Hypothalamus (tissue), 51 donors: ENCODE results near the gene KLHL10.
"Not testable (repeated sequence)": the region's sequence is repeated elsewhere in the genome, so short reads cannot be mapped to it uniquely, and the experiment has no call there.

Experiments used
- DNase-seq, 51 donors: peaks; one replicate each; lab custom pipeline; 2025; lab: John Stamatoyannopoulos, UW

The KLHL10 gene

DNA sequence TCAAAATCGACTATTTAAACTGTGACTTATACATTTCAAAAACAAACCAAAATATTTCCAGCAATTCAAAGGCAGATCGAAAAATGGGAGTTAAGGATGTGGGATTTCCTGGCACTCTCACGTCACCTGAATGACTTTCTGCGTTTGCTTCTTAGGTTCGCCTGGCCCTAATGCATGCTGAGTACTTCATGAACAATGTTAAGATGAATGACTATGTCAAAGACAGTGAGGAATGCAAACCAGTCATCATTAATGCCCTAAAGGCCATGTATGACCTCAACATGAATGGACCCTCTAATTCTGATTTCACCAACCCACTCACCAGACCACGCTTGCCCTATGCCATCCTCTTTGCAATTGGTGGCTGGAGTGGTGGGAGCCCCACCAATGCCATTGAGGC is 7.3 kb downstream of the KLHL10 start:
- DNase-seq = no peak

DNA sequence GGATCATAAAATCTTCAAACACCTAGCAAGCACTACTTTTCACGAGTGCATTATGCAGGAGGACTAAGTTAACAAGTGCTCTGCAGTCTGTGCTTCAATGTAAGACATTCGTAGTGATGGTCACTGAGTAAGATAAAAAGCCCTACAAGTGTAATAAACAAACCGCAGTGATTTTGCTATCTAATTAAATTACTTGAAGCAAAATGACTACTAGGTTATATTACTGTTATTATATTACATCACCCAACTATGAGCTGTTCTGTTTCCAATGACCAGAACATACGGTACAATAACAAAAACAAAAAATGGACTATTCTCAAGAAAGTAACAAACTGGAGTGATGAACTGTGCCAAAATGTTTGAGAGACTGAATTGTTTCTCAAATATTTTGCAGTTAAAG is 11.2 kb downstream of the KLHL10 start:
- DNase-seq = no peak

DNA sequence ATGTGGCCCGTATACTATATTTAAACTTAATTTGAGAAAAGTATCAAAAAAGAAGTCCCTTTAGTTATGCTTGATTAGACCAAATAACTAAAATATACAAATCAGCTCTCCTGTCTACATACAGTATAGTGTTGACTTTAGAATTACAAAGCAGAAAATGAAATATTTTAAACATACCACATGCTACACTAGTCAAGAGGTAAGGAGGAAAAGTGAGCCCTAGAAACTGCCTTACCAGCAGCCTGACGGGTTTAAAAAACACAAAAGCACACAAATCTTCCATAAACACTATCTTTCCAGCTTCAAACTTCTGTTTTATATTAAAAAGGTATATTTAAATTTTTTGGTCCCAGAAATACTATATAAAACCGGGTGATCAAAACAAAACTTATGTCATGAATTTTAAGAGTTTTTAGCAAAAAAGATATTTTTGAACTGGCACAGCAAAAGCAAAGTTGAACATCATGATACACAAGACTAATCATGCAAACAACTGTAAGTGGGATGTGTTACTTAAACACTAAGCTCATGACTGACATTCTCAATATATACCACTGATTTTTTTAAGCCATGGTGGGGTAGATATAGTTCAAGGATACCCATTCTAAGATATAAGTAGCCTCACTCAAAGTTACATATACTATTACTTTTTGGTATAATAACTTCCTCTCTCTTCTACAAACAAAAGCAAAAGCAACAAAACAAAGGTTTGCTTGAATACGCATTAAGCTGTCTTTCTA is 11.8 kb downstream of the KLHL10 start:
- no peak for DNase-seq

DNA sequence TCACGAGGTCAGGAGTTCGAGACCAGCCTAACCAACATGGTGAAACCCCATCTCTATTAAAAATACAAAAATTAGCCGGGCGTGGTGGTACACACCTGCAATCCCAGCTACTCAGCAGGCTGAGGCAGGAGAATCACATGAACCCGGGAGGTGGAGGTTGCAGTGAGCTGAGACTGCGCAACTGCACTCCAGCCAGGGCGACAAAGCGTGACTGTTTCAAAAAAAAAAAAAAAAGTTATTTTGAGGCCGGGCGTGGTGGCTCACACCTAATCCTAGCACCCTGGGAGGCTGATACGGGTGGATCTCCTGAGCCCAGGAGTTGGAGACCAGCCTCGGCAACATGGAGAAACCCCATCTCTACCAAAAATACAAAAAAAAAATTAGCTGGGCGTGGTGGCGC is 13.8 kb downstream of the KLHL10 start:
- not testable (repeated sequence) for DNase-seq

DNA sequence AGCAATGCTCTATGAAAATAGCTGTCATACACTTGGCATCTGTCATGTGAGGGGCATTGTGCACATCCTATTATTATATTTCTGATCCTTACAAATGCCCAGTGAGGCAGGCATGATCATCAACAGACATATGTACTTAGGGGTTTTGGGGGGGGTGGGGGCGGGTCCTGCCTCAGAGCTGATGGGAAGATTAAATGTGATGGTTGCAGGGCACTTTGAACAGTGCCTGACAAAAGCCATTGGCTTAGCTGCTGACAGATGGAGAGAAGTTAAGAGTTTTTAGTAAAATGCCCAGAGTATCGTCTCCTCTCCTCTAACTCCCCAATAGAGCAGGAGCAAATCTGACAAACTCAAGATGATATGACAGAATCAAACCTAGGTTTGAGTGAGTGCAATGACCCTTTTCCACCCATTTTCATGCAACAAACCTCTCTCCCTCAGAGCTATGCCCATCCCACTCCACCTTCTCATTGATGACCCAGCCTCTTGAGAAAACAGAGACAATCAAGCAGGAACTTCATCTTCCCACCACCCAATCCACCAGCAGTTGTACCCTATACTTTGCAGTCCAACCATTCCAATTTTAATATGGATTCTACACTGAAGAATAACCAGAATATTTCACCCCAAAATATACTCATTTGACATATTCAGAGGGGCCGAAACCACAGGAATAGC is 22.8 kb downstream of the KLHL10 start:
- no peak for DNase-seq

DNA sequence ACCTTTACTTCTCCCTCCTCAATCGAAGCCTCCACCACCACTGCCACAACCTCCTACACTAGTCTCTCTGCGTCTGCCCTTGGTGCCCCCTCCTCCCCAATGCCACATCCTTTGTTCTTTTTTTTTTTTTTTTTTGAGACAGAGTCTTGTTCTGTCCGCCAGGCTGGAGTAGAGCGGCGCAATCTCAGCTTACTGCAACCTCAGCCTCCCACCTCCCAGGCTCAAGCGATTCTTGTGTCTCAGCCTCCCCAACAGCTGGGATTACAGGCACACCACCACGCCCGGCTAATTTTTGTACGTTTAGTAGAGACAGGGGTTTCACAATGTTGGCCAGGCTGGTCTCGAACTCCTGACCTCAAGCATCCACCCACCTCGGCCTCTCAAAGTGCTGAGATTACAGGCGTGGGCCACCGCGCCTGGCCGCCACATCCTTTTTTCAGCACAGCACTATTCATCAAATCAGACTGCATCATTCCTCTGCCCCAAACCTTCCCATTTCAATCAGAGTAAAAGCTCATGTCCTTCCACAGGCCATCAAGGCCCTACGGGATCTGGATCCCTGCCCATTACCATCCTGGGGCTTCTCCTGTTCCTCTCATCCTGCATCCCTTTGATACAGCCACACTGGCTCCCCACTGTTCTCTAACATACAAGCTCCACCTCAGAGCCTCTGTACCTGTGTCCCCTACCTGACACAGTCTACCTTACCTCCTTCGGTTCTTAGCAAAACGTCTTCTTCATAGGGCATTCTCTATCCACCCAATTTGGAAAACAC is 25.6 kb downstream of the KLHL10 start:
- DNase-seq = peak in 1 of 51 donors; percentile 32

DNA sequence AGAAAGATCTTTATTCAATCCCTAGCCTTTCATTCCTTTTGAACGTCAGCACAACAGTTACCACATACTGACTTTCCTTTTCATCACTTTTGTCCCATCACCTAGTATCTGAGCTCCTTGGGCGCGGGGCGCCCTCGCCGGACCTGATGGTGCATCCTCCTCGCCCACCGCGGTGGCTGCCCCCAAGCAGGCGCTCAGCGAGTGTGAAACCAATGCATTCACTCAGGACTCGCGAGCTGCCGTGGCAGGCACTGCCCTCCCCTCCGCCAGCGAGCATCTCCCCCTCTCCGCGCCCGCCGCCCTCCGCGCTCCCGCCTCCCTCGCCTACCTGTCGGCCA is 26.8 kb downstream of the KLHL10 start:
- peak in 12 of 51 donors; percentile 22 to 82 (median 56) for DNase-seq

DNA sequence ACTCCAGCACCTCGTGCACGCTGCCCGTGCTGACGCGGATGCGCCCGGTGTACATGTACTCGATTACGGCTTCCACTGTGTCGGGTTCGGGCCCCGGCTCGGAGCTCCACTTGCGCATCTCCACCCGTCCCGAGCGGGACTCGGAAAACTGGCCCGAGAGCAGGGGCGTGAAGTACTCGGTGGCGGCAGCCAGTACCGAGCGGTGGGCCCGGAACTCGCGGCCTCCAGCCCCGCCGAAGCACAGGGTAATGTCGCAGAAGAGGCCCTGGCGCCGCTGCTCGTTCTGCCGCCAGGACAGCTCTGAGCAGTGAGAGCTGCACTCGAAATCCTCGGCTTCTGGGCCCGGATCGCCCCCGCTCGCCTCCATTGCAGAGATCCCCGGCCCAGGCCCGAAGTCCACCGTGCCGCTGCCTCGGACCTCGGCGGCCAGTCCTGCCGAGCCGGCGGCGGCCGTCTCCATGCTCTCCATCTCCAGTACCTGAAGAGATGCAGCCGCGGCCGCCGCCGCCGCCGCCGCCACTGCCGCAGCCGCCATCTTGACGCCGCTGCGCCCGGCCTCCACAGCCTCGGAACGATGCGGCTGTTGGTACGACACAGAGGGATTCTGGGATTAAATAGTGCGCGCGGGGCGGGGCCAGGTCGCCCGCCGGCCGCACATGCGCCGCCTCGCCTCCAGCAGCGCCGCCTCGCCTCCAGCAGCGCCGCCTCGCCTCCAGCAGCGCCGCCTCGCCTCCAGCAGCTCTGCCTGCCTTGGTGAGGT is 27.4 kb downstream of the KLHL10 start, which contains the start of gene KLHL11:
Gene KLHL11 (minus strand): TSS at position 588 of the 760 bp plus-strand sequence. CDS start 53 bp downstream, at position 535.
- DNase-seq = peak; percentile 32 to 93 (median 80)

DNA sequence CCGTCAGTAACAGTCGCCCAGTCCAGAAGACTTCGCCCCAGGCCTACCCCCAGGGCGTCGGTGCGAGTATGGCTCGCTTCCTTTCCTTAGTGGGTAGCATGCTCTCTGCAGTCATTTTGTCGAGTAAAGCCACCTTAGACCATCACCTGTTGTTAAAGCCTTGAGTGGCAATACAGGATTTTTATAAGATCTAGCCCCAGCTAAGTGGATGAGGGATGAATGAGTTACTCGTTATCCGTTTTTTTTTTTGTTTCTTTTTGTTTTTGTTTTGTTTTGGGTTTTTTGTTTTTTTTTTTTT is 27.9 kb downstream of the KLHL10 start:
- DNase-seq = no peak

DNA sequence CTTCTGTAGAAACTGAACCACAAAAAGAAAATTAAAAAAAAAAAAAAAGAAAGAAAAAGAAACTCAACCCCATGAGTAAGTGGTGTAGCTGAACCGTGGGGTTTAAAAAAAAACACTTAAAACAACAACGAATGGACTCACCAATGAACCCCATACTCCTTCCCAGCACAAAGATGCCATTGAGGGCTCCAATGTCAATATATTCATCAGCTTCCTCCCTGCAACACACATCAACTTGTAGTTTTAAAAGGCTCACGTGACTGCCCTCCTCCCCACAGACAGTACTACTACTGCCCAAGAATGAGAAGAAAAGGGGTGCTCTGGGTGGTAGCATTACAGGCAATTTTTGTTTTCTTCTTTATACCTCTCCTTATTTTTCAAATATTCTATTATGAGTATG is 30.9 kb downstream of the KLHL10 start:
- DNase-seq = no peak

DNA sequence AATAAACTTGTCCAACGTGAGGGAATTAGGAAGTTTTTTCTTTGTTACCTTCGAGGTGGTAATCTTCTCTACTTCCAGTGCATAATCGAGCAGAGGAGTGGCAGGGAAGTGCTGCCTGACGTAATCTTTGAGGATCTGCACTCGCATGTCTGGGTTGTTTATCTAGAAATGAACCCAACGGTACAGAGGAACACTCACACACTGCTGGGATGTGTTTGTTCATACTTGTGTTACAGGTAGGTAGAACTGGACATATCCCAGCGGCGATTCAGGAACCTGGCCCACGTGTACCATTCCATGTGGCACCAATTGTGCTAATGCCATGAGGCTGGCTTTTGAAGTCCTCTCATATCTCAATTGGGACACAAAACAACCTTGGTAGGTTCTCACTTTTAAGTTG is 31.8 kb downstream of the KLHL10 start:
- DNase-seq = no peak

DNA sequence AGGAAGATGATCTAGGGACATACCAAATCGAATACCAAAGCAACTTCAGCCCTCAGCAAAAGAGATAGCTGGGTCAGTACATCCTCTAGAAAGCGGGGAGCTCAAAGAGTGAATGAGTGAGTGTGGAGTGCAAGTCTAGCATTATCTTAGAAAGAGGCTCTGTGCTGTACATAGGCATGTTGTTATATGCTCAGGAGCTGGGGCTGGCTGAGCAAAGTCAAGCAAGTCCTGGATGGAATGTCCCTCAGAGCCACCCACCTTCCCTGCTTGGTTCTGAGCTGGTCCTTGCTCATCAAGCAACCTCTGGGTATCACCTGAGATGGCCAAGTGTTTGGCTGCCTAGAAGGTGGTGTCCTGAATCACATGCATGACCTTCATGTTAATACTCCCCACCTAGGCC is 32.5 kb downstream of the KLHL10 start:
- DNase-seq = no peak

DNA sequence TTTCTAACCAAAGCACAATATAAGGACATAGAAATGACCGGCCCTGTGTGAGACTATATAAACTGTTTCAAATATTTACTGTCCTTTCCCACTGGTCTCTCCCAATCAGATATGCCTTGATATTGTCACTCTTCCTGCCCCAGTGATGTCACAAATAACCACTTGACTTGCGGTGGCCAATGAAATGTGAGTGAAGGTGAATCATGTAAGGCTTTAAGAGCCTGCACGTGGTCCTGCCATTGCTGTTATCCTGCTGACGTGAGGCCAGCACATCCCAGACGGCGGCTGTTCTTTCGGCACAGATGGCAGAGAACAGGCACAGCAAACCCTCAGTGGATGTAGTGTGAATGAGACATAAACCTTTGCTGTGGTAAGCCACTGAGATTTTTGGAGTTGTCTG is 33.0 kb downstream of the KLHL10 start:
- peak in 1 of 51 donors; percentile 12 for DNase-seq

DNA sequence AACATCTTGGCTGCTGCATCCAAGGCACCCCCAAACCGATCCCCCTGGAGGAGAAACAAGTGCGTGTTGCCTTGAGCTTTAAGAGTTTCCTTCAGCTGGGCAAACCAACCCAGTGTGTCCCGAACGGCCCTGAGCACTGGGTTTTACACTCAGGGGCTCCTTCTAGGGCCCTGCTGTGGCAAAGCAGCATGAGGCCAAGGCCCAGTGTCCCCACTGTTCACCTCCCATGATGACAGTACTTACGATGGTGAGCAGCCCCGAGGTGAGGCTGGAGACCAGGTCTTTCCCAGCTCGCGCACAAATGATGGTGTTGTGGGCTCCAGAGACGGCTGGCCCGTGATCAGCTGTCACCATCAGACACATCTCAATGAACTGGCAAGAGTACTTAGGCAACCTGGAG is 34.2 kb downstream of the KLHL10 start:
- DNase-seq = no peak

DNA sequence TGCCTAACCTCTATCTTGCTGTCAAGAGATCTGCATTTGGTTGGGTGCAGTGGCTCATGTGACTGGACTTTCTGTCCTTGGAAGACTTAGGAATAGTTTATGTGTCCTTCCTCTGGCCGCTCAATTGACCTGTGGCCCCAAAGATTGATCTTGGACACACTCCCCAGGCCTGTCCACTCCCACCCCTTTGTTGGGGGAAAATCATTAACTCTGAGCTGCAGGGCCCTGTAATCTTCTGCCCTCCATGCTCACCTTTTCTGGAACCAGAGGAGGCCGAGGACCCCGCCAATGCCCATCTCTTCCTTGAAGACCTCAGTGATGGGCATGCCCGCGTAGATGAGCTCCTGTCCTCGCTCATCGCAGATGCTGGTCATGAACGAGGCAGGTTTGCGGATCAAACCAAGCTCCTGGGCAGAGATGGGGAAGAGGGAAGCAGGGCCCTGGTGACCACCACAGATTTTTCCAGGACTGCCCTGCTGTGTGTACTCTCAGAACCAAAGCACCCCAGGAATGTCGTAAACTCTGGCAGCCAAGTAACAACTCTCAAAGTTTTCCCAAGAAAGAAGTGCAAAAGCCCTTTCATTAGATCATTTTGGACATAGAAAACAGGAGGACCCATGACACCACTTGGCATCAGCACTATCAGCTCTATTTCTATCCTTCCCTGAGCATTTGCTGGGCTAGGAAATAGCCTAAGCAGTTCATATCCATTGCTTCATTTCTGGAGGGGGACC is 36.1 kb downstream of the KLHL10 start:
- no peak for DNase-seq

DNA sequence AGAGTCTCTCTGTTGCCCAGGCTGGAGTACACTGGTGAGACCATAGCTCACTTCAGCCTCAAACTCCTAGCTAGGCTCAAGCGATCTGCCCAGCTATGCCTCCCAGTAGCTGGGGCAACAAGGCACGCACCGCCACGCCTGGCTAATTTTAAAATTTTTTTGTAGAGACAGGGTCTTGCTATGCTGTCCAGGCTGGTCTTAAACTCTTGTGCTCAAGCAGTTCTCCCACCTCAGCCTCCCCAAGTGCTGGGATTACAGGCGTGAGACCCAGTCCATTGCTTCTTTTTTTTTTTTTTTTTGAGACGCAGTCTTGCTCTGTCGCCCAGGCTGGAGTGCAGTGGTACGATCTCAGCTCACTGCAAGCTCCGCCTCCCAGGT is 36.7 kb downstream of the KLHL10 start:
- not testable (repeated sequence) for DNase-seq

DNA sequence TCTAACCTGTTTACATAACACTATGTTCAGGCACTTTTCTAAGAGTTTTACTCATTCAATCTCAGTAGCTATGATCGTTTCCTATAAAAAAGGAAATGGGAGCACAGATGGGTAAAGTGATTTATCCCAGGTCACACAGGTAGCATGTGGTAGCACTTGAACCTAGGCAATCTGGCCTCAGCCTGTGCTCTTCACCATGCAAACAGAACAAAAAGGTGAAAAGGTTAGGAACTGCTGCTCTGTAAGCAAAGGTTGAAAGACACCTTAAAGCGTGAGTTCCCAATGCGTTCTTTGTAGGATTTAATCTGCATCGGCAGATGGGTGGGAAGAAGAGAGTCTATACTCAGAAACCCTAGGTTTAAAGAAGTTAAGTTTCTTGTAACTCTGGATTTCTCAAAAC is 42.5 kb downstream of the KLHL10 start:
- DNase-seq = no peak

DNA sequence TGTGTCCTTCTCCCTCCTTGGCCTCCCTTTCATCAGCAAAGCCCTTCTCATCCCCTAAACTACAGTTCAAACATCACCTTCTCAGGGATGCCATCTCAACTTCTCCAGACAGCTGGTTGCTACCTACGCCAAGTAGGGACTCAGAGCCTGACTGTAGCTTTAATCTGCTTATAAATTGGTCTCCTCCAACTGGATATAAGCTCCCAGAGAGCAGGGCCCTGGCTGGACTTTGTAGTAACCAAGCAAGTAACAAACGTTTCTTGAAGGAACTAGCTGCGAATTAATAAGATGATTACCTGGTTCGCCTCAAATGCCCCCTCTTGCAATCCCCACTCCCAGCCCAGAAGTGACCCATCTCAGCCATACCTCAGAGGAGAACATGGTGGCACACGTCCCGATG is 45.1 kb downstream of the KLHL10 start:
- no peak for DNase-seq

DNA sequence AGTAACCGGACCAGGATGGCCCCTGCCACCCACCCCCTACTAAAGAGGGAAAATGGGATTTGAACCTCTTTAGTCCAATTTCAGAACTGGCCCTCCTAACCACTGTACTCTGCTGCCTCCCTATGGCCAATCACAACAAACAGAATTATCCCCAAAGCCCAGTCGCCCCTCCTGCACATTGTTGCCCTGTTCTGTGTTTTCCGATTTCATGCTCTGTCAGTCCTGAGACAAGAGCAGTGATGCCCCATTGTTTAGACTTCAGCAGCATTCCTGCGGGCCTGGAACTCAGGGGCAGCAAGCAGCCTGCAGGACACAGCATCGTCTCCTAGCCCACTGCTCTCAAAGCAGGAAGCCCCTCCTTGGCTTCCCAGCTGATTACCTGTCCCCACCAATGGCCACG is 48.1 kb downstream of the KLHL10 start:
- peak in 4 of 51 donors; percentile 4 to 9 (median 8) for DNase-seq

DNA sequence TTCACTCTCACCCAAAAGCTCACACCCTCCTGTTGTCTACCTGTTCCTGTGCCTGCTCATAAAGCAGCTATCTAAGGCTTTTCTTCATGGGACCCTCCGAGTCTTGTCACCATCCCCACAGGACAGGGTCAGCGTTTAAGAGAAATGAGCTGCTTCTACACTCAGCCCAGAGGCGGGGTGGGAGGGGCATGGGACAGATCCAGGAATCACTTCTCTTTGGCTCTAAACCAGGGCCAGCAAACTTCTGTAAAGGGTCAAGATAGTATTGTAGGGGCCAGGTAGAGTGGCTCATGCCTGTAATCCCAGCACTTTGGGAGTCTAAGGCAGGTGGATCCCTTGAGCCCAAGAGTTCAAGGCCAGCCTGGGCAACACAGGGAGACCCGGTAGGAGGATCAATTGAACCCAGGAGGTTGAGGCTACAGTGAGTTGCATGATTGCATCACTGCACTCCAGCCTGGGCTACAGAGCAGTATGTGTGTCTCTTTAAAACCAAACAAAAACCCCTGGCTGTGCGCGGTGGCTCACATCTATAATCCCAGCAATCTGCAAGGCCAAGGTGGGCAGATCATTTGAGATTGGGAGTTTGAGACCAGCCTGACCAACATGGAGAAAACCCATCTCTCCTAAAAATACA is 50.8 kb downstream of the KLHL10 start:
- DNase-seq = peak in 1 of 51 donors; percentile 7
